Measurements from ENCODE around the gene IFNGR2.

- TF ChIP-seq MAX (IDR thresholded peaks at IDR 0.05) = no peak
- TF ChIP-seq CTCF (IDR thresholded peaks at IDR 0.05) = no peak
- TF ChIP-seq POLR2A (IDR thresholded peaks at IDR 0.05; ENCODE audit: low read length) = no peak
- TF ChIP-seq RCOR1 (IDR thresholded peaks at IDR 0.05; ENCODE audit: low read depth, low read length) = no peak
- TF ChIP-seq CHD4 (IDR thresholded peaks at IDR 0.05; ENCODE audit: borderline replicate concordance) = no peak
Observed at GRCh38 chr21:33478935-33479678, 75.9 kb downstream of the IFNGR2 start.
